G401 (cell line): ENCODE data around the gene MTA3. TPM values are rescaled to one million over a fixed set of nuclear protein-coding genes. Genes with fewer than 3 reads are reported as not detected.
"Not testable (repeated sequence)": the region's sequence is repeated elsewhere in the genome, so short reads cannot be mapped to it uniquely, and the experiment has no call there.

Experiments
- DNase-seq: peaks from one replicate; pipeline ENCODE4 v3.0.0-alpha.2; 2015; ENCODE audit warnings: low spot score
- in situ Hi-C: cut with HindIII; loops from 2 replicates; pipeline ENCODE4 v1.10.0; 2016; ENCODE audit warnings: low sequenced_read_pairs, mixed read lengths
- total RNA-seq: library from RNA; depleted of rRNA; stranded (reverse); fragments of >200 nt; shearing (Covaris generic); gene quantifications from 2 replicates; pipeline ENCODE4 v1.2.3, GENCODE V29; 2014

The MTA3 gene
- total RNA-seq, 1 experiment from 2014 or later, result 61.2 TPM

DNA sequence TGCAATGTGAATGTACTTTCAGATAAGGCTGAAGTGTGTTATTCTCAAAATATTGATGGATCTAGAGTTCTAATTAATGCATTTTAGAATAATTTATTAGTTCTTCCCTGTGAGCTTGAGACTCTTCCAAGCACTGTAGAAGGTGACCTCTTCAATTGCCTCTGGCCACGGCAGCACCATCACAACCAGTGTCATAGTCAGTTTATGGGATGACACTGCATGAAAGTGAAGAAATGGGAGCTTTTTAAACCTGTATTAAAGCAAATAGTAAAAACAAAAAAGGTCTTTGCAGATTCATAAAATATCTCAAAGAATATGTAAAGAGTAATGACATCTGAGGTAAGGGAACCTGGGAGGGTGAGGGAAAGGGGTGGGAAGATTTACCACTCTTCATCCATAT is 143.5 kb downstream of the MTA3 start:
- DNase-seq, result no peak
- in situ Hi-C loops, result no loop called here

DNA sequence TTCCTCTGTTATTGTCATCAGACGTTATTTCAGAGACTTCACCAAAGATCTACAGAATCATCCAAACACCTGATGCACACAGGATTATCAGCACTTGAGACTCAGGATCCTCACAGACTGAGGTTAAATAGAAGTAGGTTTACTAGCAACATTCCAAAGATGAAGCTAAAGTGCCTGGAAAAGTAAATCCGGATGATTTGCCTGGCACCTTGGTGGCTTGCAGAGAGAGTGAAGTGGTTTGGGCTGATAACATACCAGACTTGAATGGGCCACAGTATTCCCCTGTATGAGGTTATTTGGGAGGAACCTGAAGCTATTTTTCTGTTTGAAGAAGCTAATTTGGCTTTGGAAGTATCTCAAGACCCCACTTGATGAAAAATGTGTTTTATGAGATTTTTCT is 144.5 kb downstream of the MTA3 start:
- in situ Hi-C loops, result no loop called here
- no peak for DNase-seq

DNA sequence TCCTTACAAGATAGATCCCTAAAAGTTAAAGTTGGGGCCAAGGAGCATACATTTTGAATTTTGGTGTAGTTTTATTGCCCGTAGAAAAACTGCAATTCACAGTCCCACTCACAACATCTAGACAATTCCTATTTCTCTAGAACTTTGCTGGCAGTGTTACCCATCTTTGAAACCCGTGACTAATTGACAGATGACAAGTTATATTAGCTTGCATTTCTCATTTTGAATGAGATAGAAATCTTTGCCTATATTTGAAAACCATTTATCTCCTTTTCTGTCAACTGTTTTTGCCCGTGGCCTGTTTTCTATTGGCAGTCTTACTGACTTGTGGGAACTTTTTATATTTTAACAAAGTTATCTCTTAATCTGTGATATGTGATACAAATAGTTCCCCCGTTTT is 145.5 kb downstream of the MTA3 start:
- DNase-seq, result no peak
- in situ Hi-C loops, result no loop called here

DNA sequence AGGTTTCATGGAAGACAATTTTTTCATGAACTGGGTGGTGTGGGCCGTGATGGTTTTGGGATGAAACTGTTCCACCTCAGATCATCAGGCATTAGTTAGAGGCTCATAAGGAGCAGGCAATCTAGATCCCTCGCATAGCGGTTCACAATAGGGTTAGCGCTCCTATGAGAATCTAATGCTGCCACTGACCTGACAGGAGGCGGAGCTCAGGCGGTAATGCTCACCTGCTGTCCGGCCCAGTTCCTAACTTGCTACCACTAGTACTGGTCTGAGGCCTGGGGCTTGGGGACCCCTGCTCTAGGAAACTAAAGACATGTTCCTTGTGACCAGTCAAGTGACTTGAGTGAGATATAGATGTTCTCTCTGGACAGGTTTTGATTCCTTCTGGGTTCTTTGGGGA is 146.3 kb downstream of the MTA3 start:
- in situ Hi-C loops, result no loop called here
- no peak for DNase-seq

DNA sequence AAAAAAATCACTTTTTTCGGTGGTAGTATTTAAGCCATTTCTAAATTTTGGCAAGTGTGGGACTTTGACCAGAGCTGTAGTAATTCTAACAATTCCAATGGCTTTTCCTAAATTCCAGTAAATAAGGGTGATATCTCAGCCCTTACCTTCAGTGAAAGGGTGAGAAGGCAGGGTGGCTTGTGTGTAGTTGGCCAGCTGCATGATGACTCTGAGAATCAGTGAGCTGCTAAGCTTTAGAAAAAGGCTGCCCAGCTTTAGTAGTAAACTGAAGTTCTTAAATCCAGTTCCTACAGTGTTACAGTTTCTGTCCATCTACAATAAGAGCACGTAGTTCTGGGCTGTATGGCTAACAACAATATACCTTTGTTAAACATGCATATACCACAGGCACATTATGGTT is 153.5 kb downstream of the MTA3 start:
- in situ Hi-C loops, result no loop called here
- DNase-seq, result no peak

DNA sequence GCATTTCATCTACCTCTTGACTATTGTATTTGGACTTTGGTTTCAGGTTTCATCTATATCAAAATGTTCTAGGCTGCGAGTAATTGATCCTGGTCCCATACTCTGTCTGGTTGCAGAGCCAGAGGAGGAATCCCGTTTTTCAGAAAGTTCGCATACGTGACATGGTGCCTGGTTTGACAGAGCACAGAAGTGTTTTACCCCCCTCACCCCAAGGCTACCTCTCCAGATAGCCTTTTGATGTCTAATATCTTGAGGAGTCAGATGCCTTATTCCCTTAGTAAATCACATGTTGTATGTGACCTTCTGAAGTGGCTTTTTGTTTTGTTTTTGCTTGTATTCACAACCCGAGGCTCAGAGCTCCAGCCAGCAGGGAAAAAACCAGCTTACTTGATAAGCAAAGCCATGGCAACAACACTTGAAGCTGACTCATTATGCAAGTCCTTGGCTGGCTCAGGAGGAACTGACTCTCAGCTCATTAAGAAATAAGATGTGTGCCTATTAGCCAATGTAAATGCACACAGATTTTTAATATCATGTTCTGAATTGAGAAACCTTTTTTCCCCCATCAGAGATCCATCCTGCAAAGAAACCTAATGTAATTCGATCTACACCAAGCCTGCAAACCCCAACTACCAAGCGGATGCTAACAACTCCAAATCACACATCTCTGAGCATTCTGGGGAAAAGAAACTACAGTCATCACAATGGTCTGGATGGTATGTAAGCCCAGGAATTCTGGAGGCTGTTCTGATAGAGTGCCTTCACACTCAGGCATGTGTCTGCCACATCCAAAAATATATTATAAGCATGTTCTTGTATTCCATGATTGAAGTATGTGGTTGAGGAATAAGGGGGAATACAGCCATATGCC is 154.1 kb downstream of the MTA3 start:
- in situ Hi-C loops, result no loop called here
- DNase-seq, result no peak

DNA sequence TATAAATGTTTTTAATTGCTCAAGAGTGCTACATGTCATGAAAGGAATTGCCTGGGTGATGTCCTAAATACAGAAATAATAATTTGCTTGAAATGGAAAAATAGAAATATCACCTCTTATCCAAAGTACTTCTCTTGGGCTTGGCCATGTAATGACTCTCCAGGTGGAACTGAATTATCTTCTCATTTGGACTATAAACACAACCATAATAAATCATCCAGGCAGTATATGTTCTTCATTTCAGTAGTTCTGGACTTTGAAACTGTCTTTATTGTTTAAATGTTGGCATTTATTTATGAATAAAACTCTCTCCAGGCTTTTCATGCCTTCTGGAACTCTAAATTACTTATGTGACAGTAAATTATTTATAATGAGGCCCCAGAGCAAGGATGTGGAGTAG is 155.0 kb downstream of the MTA3 start:
- in situ Hi-C loops, result no loop called here
- DNase-seq, result no peak

DNA sequence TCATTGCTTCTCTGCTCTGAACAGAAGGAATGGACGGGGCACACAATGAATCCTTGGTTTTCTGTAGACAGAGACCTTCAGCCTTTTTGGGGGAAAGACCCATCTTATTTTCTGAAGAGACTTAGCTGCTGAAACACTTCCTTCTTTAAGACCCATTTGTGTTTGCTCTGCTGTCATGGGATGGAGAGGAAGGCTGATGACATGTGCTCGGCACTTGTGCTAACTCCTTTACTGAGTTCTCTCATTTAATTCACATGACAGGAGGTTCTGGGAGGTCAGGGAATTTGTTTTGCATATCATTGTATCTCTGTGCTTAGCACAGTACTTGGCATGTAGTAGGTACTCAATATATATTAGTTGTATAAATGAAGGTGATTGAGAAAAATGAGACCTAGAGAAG is 156.5 kb downstream of the MTA3 start:
- DNase-seq, result no peak
- in situ Hi-C loops, result no loop called here

DNA sequence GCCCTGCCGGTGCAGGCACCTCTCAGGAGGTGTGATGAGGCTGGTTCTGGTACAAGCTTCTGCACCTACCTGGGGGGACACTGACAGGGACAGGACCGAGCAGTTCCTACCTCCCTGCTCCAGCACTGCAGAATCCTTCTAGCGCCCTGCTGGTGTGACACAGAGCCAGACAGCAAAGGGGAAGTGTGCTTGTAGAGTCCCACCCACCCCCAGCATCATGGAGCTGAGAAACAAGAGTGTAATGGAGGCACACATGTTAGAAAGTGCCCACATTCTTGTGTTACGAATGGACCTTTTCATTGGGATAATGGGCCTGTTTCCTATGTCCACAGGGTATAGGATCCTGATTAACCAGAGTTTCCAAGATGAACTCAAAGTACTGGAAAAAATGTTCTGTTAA is 157.2 kb downstream of the MTA3 start:
- in situ Hi-C loops, result no loop called here
- DNase-seq, result no peak

DNA sequence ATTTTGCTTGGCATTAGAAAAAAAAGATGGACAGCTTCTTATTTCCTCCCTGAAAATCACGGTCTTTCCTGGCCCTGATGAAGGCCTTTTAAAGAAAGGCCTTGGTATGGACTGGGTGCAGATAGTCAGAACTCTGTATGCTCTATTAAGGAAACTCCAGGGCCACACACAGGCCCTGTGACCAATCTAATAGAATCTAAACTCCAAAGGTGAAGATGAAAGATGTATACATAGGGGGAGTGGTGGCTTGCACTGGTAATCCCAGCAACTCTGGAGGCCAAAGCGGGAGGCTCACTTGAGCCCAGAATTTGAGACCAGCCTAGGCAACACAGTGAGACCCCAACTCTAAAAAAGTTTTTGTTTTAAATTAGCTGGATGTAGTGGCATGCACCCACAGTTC is 158.2 kb downstream of the MTA3 start:
- no peak for DNase-seq
- in situ Hi-C loops, result no loop called here

DNA sequence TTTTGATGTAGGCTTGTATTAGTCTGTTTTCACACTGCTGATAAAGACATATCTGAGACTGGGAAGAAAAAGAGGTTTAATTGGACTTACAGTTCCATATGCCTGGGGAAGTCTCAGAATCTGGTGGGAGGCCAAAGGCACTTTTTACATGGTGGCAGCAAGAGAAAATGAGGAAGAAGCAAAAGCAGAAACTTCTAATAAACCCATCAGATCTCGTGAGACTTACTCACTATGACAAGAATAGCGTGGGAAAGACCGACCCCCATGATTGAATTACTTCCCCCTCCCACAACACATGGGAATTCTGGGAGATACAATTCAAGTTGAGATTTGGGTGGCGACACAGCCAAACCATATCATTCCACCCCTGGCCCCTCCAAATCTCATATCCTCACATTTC is 162.9 kb downstream of the MTA3 start:
- in situ Hi-C loops, DNase-seq: not testable (repeated sequence)

DNA sequence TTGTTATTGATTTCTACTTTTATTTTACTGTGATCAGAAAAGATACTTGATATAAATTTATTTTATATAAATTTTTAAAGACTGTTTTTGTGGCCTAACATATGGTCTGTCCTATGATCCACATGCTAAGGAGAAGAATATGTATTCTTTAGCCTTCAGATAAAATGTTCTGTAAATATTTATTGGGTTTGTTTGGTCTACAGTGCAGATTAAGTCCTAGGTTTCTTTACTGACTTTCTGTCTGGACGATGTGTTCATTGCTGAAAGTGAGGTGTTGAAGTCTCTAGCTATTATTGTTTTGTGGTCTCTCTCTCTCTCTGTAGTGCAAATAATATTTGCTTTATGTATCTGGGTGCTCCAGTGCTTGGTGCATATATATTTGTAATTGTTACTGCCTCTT is 165.4 kb downstream of the MTA3 start:
- in situ Hi-C loops, result no loop called here
- no peak for DNase-seq

DNA sequence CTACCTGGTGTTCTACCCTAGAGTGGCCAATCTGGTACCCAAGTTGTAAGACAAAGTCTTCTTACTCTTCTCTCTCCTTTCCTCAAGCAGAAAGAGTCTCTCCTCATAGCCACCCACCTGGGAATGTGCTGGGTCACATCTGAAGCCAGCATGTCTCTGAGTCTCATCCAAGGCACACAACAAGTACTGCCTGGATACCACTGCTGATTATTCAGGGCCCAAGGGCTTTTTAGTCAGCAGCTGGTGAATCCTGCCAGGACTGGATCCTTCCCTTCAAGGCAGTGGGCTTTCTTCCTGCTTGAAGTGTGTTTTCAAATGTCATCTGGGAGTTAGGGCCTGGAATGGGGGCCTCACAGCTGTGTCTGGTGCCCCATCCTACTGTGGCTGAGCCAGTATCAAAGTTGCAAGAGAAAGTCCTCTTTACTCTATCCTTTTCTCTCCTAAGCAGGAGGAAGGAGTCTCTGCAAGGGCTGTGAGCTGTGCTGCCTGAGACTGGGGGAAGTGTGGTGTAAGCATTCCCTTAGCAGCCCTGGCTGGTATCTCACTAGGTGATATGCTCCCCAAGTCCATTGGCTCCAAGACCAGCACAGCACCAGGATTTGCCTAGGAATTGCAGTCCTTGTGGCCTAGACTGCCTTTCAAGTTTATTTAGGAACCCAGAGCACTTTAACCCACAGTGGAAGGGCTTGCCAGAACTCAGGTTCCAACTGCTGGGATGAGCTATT is 168.3 kb downstream of the MTA3 start:
- DNase-seq, result no peak
- in situ Hi-C loops, result no loop called here

DNA sequence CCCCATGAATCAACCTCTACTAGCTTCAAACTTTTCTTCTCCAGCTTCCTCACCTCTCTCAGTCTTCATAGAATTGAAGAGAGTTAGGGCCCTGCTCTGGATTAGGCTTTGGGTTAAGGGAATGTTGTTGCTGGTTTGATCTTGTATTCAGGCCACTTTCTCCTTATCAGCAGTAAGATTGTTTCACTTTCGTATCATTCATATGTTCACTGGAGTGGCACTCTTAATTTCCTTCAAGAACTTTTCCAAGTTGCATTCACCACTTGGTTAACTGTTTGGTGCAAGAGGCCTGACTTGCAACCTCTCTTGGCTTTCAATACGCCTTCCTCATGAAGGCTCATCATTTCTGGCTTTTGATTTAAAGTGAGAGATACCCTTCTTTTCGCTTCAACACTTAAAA is 172.7 kb downstream of the MTA3 start:
- in situ Hi-C loops, result no loop called here
- DNase-seq, result no peak

DNA sequence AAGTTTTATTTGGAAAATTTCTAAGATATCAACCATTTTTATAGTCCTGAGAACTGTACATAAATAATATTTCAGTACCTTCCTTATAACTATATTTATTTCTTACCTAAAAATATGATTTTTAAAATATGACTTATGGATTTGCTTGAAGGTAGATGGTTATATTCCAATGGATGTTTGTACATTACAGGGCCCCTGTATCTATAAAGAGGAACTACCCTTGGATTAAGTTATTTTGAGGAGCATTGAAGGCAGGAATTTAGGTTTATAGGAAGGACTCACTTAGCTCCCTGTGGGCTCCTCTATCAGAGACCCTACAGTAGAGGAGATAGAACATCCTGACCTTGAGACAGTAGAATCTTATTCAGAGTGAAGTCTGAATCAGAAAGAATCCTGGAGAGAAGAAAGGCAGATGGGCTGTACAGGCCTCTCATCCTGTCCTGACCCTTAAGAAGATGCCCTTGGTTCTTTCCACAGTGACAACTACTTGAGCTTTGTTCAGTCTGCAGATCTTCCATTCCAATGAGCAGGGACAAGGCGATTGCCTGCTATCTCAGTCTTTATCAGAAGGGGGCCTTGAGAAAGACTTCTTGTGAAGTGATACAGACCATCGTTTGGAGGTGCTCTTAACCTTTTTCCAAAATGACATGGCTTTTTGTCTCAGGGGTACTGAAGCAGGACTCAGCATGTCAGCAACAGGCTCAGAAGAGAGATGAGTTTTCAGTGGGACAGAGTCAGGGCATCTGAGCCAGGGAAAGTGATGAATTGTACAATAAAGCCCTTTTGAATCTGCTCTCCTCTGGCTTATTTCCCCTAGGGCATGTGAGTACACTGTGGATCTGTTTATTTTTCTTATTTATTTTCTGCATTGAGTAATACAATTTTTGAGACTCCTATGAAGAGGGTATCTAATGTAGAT is 174.6 kb downstream of the MTA3 start:
- no peak for DNase-seq
- in situ Hi-C loops, result no loop called here

DNA sequence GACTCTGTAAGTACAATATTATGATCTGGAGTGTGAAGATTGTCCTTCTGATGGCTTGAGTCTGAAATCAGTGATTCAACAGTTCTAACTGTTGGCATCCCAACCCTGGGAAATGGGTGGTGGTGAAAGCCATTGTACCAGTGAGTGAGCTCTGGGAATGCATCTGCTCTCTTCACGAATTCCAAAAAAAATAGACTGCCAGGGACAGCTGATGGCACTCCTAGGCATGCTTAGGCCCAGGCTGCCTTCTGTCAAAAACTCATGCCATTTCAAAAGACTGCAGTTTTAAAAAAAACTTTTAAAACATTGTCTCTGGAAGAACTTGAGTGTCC is 175.2 kb downstream of the MTA3 start:
- DNase-seq, result no peak
- in situ Hi-C loops, result no loop called here

DNA sequence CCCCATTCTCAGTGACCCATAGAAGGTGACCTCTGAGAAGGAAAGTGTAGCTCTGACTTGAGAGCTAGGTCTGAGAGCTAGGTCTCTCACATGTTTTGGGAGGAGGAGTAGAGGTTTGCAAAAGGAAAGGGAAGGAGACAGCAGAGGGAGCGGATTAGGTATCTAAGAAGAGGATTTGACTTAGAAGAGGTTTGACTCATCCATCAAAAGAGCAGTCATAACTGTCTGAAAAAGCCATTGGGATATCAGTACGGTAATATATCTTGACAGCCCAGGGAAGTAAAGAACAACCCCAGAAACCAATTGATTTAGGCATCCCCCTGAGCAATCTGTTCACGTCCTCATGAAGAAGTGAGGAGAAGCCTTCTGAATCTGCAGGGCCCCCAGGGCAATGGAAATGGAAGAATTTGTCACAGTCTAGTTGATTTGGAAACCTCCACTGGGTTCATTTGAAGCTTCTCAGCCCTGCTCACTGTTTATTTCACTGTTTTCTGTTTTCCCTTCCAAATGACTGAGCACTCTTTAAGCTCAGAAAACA is 176.2 kb downstream of the MTA3 start:
- DNase-seq, result no peak
- in situ Hi-C loops, result no loop called here

DNA sequence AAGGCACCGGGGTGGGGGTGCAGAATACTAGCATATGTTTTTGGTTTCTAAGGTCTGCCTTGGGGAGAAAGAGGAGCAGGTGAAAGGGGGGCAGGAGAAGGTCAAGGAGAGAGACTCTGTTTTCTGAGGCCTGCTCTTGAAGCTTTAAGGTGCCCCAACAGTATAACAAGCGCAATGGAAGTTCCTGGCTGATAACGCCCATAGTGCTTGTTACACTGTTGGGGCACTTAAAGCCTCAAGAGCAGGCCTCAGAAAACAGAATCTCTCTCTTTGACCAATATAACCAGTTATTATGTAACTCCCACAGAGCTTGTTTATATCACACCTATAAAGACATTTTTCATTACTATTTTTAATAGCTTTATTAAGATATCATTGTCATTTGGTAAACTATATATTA is 179.0 kb downstream of the MTA3 start:
- in situ Hi-C loops, result no loop called here
- DNase-seq, result no peak

DNA sequence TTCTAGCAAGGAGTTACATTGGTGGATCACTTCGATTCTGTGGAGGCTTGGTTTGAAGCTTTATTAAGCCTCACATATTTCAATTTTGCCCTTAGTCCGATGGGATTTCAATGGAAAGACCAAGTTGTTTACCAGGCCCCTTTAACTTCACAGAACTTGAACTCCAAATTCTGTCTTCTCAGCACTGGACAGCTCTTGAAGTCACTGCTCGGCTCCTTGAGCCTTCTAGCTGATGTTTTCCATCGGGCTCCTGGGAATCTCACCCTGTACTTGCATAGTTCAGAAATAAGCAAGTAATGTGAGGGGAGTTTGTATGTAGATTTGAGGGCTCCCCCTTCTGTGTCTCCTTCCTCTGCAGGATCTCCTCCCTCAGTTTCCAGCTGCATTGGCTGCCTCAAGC is 180.4 kb downstream of the MTA3 start:
- DNase-seq, result no peak
- in situ Hi-C loops, result no loop called here

DNA sequence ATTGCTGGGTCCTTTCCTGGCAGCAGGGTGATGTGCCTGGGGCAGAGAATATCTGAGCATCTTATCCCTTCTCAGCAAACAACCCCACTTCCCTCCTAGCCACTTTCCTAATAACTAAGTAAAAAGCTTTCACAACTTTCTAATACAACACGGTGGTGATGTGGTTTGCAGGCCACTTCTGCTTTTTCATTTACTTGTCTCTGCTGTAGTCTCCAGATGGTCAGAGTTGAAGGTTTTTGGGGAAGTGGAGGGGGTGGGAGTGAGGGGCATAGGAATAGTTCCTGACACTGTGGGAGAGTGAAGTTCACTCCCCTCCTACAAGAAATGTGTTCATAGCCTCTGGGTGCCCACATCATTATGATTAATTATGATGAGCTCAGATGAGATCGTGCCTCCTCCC is 183.9 kb downstream of the MTA3 start:
- no peak for DNase-seq
- in situ Hi-C loops, result loop anchor here (10.0 kb wide), 1 partner anchor 188 kb away; the partner anchor contains the start of gene MTA3
